Activated T-cell treated with anti-CD3 and anti-CD28 coated beads, Interleukin-2, amount 50 U/mL, for 24 hours (primary cell): ENCODE data around the gene RAE1.
A peak's percentile ranks its signal among the peaks of the same experiment; 100 is the strongest.

Source experiments
- DNase-seq: peaks from one replicate; pipeline ENCODE4 v3.0.0-alpha.2; 2020
- H3K27ac Mint-ChIP-seq: 2 replicates; pipeline ENCODE4 v1.8.0; 2020; ENCODE audit warnings: mild to moderate bottlenecking, mixed read lengths
- H3K27me3 Mint-ChIP-seq: 2 replicates; pipeline ENCODE4 v1.8.0; 2020; ENCODE audit warnings: mixed read lengths
- H3K36me3 Mint-ChIP-seq: 2 replicates; pipeline ENCODE4 v1.8.0; 2020; ENCODE audit warnings: low read depth, mixed read lengths
- H3K4me1 Mint-ChIP-seq: 2 replicates; pipeline ENCODE4 v1.8.0; 2020; ENCODE audit warnings: low read depth, mixed read lengths
- H3K4me3 Mint-ChIP-seq: 2 replicates; pipeline ENCODE4 v1.8.0; 2020; ENCODE audit warnings: mild to moderate bottlenecking, moderate library complexity, mixed read lengths
- H3K9me3 Mint-ChIP-seq: 2 replicates; pipeline ENCODE4 v1.8.0; 2020; ENCODE audit warnings: mixed read lengths

The RAE1 gene

GRCh38 chr20:57394121-57395082, 43.3 kb downstream of the RAE1 start:
- peaks cover 73% of the 10 kb centered on the region for H3K36me3 Mint-ChIP-seq
- peak overlapping the region; percentile 89 for H3K4me3 Mint-ChIP-seq
- H3K27ac Mint-ChIP-seq = peak overlapping the region; percentile 97
- H3K4me1 Mint-ChIP-seq = peaks cover 76% of the 10 kb centered on the region
- no peak for DNase-seq
- H3K27me3 Mint-ChIP-seq = no peaks in the 10 kb centered on the region
- H3K9me3 Mint-ChIP-seq = no peaks in the 10 kb centered on the region

- Mint-ChIP-seq H3K4me1 (peaks cover 79% of the 10 kb centered on the region), H3K27ac (peak overlapping the region; percentile 97), H3K9me3 (no peaks in the 10 kb centered on the region), H3K4me3 (peak overlapping the region; percentile 89), H3K27me3 (no peaks in the 10 kb centered on the region), H3K36me3 (peaks cover 82% of the 10 kb centered on the region)
- DNase-seq = no peak
Measured at GRCh38 chr20:57395111-57395966, 44.3 kb downstream of the RAE1 start.

DNA sequence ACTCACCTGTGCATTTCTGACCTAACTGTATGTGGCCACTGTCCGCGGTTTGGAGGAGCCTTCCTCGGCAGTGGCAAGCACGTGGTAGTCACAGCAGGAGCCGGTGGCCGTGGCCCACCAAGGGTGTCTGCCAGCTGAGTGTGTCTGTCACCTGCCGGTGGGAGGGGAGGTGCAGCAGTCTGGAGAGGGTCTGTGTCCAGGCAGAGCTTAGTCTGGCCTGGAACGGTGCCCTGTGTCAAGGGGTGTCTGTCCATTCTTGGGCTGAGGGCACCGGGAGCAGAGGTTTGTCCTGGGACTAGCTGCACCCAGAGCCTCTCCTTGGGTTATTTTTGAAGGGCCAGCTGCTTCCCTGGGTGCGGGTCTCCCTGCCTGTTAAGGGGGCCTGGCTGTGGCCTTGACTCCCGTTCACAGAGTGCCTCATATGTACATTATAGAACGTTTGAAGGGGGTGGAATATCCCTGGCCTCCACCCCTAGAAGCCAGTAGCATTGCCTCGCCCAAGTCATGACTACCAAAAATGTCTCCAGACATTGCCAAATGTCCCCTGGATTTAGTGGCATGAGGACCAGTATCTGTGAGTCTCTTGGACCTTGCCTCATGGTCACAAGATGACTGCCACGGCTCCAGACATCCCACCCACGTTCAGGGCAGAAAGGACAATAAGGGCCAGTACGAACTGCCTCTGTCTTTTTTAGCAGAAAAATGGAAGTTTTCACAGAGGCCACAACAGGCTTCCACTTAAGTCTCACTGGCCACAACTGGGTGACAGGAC, 45.3 kb downstream of the RAE1 start:
- H3K36me3 Mint-ChIP-seq = peaks cover 93% of the 10 kb centered on the region
- peak overlapping the region; percentile 93 for H3K27ac Mint-ChIP-seq
- DNase-seq = no peak
- H3K27me3 Mint-ChIP-seq = no peaks in the 10 kb centered on the region
- no peaks in the 10 kb centered on the region for H3K9me3 Mint-ChIP-seq
- peaks cover 83% of the 10 kb centered on the region for H3K4me1 Mint-ChIP-seq
- H3K4me3 Mint-ChIP-seq = peak overlapping the region; percentile 79

GRCh38 chr20:57396984-57397692, 46.1 kb downstream of the RAE1 start:
- peaks cover 98% of the 10 kb centered on the region for H3K36me3 Mint-ChIP-seq
- H3K9me3 Mint-ChIP-seq = no peaks in the 10 kb centered on the region
- peak; percentile 56 for DNase-seq
- peak overlapping the region; percentile 93 for H3K27ac Mint-ChIP-seq
- H3K4me3 Mint-ChIP-seq = peak overlapping the region; percentile 79
- H3K4me1 Mint-ChIP-seq = peaks cover 90% of the 10 kb centered on the region
- H3K27me3 Mint-ChIP-seq = no peaks in the 10 kb centered on the region

GRCh38 chr20:57397693-57398108, 46.6 kb downstream of the RAE1 start:
- Mint-ChIP-seq H3K36me3 (peaks cover 98% of the 10 kb centered on the region), H3K9me3 (no peaks in the 10 kb centered on the region), H3K4me1 (peaks cover 95% of the 10 kb centered on the region), H3K27me3 (no peaks in the 10 kb centered on the region), H3K27ac (peak overlapping the region; percentile 93), H3K4me3 (peak overlapping the region; percentile 79)
- DNase-seq = peak; percentile 65

GRCh38 chr20:57398231-57398821, 47.3 kb downstream of the RAE1 start:
- Mint-ChIP-seq H3K27me3 (no peaks in the 10 kb centered on the region), H3K36me3 (peaks cover 98% of the 10 kb centered on the region), H3K27ac (peak overlapping the region; percentile 93), H3K4me3 (peak overlapping the region; percentile 79), H3K9me3 (no peaks in the 10 kb centered on the region), H3K4me1 (peaks cover 97% of the 10 kb centered on the region)
- peak; percentile 88 for DNase-seq

GRCh38 chr20:57398901-57399535, 48.0 kb downstream of the RAE1 start:
- H3K27me3 Mint-ChIP-seq = no peaks in the 10 kb centered on the region
- peaks cover 97% of the 10 kb centered on the region for H3K4me1 Mint-ChIP-seq
- peak overlapping the region; percentile 93 for H3K27ac Mint-ChIP-seq
- no peak for DNase-seq
- peak overlapping the region; percentile 79 for H3K4me3 Mint-ChIP-seq
- H3K36me3 Mint-ChIP-seq = peaks cover 98% of the 10 kb centered on the region
- no peaks in the 10 kb centered on the region for H3K9me3 Mint-ChIP-seq

- Mint-ChIP-seq H3K36me3 (peaks cover 98% of the 10 kb centered on the region), H3K9me3 (no peaks in the 10 kb centered on the region), H3K27ac (peak overlapping the region; percentile 93), H3K4me3 (peak overlapping the region; percentile 79), H3K27me3 (no peaks in the 10 kb centered on the region), H3K4me1 (peaks cover 92% of the 10 kb centered on the region)
- peak; percentile 68 for DNase-seq
Measured at GRCh38 chr20:57399587-57400155, 48.6 kb downstream of the RAE1 start.

DNA sequence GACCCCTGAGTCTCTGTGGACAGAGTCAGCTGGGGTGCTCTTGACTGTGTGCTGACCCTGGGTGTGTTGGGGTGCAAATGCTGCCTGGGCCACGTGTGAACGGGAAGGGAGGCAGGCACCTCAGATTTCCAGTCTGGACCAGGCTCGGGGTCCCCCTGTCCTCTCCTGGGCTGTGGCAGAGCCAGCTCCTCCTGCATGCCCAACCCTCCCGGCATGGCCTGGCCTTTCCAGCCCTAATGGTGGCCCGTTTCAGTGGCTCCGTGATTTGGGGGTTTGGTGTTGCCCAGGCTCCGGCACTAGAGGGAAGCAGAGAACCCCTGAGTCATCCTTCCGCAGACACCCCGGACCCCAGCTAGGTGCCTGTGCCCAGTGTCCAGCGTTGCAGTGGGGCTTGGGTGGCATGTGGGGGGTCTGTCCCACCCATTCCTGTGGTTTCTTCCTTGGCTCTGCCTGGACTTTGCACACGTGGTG, 49.2 kb downstream of the RAE1 start:
- Mint-ChIP-seq H3K27ac (peak overlapping the region; percentile 93), H3K9me3 (no peaks in the 10 kb centered on the region), H3K27me3 (no peaks in the 10 kb centered on the region), H3K4me3 (peak overlapping the region; percentile 79), H3K4me1 (peaks cover 88% of the 10 kb centered on the region), H3K36me3 (peaks cover 98% of the 10 kb centered on the region)
- DNase-seq = no peak

GRCh38 chr20:57400821-57401564, 49.9 kb downstream of the RAE1 start:
- peaks cover 82% of the 10 kb centered on the region for H3K4me1 Mint-ChIP-seq

GRCh38 chr20:57401565-57401918, 50.5 kb downstream of the RAE1 start:
- Mint-ChIP-seq H3K27ac (peak overlapping the region; percentile 93), H3K9me3 (no peaks in the 10 kb centered on the region), H3K4me3 (no peak overlapping the region), H3K4me1 (peaks cover 76% of the 10 kb centered on the region), H3K36me3 (peaks cover 98% of the 10 kb centered on the region), H3K27me3 (no peaks in the 10 kb centered on the region)
- no peak for DNase-seq

More at GRCh38 chr20:57400821-57401564, 49.9 kb downstream of the RAE1 start:
- H3K36me3 Mint-ChIP-seq = peaks cover 98% of the 10 kb centered on the region
- H3K4me3 Mint-ChIP-seq = peak overlapping the region; percentile 79
- H3K27me3 Mint-ChIP-seq = no peaks in the 10 kb centered on the region
- H3K9me3 Mint-ChIP-seq = no peaks in the 10 kb centered on the region
- DNase-seq = no peak
- H3K27ac Mint-ChIP-seq = peak overlapping the region; percentile 93
